NCI-H2029 (cell line): ENCODE results near the gene EBI3.
"Not testable (repeated sequence)": the region's sequence is repeated elsewhere in the genome, so short reads cannot be mapped to it uniquely, and the experiment has no call there.

Source experiments
- DNase-seq: peaks from one replicate; lab custom pipeline; 2025; lab: John Stamatoyannopoulos, UW

Gene EBI3

DNA sequence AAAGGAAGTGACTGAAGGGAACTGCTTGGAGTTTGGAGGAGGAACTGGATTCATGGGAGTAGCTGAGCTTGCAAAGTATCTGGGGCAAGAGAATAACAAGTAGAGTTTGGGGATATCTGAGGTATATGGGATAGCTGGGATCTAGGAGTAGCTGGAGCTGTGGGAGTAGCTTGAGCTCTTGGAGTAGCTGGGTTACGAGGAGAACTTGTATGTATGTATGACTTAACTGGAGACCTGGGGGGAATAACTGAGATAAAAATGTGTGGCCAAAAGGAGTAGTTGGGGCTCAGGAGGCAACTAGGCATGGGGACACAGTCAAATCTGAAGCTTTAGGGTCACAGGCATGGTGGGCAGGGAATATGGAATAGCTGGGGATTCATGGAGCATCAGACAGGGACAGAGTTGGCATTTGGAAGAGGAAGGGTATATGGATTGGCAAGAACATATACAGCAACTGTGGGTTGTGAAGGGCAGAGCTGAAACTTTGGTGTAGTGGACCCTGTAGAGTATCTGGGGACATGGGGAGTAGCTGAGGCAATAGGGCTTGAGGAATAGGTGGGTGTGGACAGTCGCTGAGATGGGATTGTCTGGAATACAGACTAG lies 28.3 kb upstream of the EBI3 start:
- no peak for DNase-seq

DNA sequence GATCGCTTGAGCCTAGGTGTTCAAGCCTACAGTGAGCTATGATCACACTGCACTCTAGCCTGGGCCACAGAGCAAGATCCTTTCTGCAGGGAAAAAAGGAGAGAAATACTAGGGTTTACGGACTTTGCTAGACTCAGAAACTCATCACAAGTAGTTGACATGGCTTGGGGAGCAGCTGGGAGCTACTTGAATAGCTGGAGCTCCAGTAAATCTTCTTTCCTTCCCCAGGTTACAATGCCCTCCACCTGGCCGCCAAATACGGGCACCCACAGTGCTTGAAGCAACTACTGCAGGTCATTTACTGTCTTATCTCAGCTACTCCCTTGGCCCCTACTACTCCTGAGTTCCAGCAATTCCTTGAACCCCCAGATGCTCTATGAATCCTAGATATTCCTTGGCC lies 27.5 kb upstream of the EBI3 start:
- no peak for DNase-seq

DNA sequence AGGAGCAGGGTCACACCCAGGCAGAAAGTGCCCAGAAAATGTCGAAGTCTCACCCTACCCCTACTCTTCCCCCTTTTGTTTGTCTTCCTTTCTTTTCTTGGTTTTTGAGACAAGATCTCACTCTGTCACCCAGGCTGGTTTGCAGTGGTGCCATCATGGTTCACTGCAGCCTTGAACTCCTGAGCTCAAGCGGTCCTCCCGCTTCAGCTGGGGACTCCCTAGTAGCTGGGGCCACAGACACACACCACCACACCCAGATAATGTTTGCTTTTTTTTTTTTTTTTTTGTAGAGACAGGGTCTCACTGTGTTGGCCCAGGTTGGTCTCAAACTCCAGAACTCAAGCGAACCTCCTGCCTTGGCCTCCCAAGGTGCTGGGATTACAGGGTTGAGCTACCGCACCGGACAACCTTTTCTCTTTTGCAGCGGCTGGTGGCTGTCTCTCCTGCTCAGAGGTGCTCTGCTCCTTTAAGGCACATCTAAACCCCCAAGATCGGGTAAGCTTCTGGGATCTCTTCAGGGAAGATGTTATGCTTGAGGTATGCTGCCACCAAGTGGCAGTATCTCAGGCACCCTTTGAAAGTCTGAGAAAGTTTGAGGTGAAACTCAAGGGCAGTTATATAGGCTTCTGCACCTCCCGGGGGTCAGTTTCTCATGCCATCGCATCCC lies 22.4 kb upstream of the EBI3 start:
- no peak for DNase-seq

DNA sequence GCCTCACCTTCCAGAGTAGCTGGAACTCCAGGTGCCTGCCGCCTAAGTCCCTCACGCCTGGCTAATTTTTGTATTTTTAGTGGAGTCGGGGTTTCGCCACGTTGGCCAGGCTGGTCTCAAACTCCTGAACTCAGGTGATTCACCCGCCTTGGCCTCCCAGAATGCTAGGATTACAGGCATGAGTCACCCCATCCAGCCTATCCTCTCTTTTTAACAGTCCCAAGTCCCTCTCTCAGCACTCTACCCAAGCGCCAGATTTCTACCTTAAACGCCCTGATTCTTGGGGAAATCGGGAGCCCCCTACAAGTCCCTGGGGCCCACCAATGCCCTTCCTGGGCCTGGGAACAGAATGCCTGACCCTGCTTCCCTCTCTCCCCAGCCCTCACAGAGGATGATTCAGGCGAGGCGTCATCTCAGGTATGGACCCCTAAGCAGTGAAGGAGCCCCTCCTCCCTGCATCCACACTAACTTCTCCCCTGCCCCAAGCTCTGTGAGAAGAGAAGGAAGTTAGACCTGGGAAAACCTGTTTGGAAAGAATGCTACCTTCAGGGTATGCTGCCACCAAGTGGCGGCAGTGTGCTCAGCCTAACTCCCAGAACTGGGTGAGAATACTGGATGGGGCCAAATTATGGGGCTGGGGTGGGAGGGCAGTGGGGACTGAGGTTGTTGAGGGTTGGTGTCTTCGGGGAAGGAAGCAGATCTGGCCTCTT lies 20.8 kb upstream of the EBI3 start:
- DNase-seq: peak; percentile 35

DNA sequence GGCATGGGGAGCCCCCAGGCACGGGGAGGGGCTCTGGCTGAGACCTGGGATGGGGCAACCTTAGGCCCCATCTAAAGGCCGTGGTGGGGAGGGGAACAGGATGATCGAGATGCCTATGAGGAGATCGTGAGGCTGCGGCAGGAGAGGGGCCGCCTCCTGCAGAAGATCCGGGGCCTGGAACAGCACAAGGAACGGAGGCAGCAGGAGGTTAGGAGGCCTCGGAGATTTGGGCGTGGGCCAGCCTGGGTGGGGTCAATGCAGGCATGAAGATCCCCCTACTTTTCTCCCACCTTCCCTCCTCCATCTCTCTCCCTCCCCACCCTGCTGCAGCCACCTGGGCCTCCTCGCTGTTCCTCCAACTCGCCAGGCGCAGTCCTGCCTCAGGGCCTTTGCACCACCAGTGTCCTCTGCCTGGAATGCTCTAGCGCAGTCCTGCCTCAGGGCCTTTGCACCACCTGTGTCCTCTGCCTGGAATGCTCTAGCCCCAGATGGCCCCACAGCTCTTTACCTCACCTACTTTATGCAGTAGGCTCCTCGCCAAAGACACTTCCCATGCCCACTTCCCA lies 19.1 kb upstream of the EBI3 start:
- DNase-seq: no peak

DNA sequence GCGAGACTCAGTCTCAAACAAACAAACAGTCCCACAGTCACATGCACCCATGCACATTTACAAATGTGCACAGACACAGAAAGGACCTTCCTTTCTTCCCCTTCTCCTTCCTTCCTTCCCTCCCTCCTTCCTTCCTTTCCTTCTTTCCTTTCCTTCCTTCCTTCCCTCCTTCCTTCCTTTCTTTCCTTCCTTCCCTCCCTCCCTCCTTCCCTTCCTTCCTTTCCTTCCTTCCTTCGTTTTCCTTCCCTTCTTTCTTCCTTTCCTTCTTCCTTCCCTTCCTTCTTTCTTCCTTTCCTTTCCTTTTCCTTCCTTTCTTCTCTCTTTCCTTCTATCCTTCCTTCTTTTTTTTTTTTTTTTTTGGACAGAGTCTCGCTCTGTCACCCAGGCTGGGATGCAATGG lies 16.2 kb upstream of the EBI3 start:
- no peak for DNase-seq

DNA sequence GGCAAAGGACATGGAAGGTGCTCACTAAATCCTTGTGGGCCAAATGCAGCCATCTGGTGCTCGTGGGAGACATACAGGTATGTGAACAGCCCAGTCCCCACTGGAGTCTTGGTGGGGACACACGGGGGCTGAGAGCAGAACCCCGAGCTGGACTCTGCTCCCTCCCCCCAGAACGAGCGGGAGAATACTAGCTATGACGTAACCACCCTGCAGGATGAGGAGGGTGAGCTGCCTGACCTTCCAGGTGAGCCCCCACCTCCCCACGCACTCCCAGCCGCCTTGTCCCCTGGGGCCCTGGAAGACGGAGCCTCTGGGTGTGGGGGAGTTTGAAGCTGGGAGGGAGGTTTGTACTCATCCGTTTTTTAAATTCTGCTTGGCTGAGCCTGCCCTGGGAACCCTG lies 13.5 kb upstream of the EBI3 start:
- no peak for DNase-seq

DNA sequence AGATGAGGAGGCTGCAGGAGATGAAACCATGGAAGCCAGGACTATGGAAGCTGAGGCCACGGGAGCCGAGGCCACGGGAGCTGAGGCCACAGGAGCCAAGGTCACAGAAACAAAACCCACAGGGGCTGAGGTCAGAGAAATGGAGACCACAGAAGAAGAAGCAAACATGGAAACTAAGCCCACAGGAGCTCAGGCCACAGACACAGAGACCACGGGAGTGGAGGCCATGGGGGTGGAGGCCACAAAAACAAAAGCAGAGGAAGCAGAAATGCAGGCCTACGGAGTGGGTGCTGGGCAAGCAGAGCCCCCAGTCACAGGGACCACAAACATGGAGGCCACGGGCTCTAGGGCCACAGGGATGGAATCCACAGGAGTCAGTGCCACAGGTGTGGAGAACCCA lies 12.5 kb upstream of the EBI3 start:
- no peak for DNase-seq

DNA sequence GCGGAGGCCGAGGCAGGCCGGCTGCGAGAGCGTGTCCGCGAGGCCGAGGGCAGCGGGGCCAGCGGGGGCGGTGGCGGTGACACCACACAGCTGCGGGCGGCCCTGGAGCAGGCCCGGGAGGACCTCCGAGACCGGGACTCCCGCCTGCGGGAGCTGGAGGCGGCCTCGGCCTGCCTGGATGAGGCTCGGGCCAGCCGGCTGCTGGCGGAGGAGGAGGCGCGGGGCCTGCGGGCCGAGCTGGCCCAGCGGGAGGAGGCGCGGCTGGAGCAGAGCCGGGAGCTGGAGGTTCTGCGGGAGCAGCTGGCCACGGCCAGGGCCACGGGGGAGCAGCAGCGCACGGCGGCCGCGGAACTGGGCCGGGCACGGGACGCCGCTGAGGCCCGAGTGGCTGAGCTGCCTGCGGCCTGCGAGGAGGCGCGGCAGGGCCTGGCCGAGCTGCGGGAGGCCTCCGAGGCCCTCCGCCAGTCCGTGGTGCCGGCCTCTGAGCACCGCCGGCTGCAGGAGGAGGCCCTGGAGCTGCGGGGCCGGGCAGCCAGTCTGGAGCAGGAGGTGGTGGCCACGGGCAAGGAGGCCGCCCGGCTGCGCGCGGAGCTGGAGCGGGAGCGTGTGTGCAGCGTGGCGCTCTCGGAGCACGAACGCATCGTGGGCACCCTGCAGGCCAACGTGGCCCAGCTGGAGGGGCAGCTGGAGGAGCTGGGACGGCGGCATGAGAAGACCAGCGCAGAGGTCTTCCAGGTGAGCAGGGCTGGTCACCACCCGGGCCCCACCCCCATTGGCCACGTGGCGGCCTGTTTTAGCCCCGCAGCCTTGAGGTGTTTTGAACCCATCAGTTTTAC lies 11.7 kb upstream of the EBI3 start:
- DNase-seq: no peak

DNA sequence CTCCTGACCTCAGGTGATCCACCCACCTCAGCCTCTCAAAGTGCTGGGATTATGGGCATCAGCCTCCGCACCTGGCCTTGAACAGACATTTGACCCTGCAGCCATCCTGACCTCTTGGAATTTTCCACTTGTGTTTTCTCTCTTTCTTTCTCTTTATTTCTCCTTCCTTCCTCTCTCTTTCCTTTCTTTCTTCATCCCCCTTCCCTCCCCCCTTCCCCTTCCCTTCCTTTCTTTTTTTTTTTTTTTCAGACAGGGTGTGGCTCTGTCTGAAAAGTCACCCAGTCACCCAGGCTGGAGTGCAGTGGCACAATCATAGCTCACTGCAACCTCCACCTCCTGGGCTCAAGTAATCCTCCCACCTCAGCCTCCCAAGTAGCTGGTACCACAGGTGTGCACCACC lies 10.8 kb upstream of the EBI3 start:
- not testable (repeated sequence) for DNase-seq

DNA sequence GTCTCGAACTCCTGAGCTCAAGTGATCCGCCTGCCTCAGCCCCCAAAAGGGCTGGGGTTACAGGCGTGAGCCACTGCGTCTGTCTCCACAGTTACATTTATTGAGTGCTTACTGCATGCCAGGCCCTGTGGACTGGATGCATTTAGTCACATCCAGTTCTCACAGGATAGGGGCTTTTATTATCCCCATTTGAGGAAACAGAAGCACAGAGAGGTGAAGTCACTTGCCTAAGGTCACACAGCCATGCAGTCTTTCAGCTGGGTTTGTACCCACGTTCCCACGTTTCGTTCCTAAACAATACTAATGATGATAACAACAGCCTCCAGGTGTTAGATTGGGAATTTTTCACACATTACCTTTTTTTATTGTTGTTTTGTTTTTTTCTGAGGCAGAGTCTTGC lies 9.1 kb upstream of the EBI3 start:
- DNase-seq: no peak

DNA sequence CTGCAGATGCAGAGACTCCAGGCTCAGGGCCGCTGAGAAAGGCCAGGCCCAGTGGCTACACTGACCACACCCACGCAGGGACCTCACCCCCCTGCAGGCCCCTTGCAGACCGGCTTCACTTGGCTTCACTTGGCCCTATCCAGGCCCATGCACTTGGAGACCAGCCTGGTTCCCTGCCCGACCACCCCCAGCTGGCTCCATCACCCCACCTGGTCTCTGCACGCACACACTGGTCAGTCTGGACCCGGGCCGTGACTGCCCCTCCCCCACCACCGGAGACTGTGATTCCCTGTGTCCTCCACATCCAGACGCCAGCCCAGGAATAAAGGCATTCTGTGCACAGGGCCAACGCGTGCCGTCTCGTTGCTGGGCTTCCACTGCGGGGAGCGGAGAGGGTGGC lies 4.9 kb upstream of the EBI3 start:
- no peak for DNase-seq

DNA sequence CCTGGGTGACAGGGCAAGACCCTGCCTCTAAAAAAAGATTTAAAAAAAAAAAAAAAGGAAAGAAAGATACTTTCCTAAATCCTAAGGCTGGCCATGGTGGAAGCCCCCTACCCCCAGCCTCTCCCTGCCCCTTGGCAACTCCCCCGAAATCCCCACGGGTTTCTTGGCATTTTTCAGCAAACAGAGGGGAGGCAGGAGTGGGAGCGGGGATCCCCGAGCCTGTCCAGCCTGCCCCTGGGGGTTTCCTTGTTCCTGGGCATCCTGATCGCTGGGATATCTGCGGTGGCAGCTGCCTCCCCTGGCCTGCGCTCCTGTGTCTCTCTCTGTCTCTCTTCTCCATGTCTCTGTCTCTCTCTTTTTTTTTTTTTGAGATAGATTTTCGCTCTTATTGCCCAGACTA lies 3.4 kb upstream of the EBI3 start:
- no peak for DNase-seq

DNA sequence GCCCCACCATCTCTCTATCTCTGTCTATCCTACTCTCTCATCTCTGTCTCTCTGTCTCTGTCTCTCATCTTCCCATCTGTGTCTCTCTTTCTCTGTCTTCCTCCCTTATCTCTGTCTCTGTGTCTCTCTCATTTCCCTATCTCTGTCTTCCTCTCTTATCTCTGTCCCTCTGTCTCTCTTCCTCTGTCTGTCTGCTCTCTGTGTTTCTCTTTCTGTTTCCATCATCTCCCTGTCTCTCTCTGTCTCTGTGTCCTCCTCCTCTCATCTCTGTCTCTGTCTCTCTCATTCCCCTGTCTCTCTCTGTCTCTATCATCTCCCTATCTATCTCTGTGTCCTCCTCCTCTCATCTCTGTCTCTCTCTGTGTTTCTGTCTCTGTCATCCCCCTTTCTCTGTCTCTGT lies 1.6 kb upstream of the EBI3 start:
- DNase-seq: no peak

DNA sequence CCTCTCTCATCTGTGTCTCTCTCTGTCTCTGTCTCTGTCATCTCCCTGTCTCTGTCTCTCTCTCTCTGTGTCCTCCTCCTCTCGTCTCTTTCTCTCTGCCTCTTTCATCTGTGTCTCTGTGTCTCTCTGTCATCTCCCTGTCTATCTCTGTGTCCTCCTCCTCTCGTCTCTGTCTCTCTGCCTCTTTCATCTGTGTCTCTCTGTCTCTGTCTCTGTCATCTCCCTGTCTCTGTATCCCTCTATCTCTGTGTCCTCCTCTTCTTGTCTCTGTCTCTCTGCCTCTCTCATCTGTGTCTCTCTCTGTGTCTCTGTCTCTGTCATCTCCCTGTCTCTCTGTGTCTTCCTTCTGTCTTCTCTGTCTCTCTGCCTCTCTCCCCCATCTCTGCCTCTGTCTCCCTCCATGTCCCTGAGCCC lies 551 bp upstream of the EBI3 start:
- no peak for DNase-seq

DNA sequence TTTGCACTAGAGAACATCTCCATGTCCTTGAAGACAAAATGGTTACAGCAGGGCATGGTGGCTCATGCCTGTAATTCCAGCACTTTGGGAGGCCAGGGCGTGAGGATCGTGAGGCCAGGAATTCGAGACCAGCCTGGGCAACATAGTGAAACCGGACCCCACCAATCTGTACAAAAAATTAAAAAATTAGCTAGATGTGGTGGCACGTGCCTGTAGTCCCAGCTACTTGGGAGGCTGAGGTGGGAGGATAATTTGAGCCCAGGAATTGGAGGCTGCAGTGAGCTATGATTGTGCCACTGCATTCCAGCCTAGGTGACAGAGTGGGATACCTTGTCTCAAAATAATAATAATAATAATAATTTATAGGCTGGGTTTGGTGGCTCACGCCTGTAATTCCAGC lies 914 bp downstream of the EBI3 start:
- DNase-seq: not testable (repeated sequence)

DNA sequence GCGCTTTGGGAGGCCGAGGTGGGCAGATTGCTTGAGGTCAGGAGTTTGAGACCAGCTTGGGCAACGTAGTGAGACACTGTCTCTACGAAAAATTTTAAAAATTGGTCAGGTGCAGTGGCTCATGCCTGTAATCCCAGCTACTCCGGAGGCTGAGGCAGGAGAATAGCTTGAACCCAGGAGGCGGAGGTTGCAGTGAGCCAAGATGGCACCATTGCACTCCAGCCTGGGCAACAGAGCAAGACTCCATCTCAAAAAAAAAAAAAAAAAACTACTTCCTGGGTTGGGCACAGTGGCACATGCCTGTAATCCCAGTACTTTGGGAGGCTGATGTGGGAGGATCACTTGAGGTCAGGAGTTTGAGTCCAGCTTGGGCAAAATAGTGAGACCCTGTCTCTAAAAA lies 2.2 kb downstream of the EBI3 start:
- not testable (repeated sequence) for DNase-seq

DNA sequence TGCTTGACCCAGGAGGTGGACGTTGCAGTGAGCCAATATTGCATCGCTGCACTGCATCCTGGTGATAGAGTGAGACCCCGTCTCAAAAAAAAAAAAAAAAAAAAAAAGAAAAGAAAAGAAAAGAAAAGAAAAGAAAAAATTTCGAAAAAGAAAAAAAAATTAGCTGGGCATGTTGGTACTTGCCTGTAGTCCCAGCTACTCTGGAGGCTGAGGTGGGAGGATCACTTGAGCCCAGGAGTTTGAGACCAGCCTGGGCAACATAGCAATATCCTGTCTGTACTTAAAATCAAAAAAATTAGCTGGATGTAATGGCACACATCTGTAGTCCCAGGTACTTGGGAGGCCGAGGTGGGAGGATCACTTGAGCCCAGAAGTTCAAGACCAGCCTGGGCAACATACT lies 2.8 kb downstream of the EBI3 start:
- not testable (repeated sequence) for DNase-seq

DNA sequence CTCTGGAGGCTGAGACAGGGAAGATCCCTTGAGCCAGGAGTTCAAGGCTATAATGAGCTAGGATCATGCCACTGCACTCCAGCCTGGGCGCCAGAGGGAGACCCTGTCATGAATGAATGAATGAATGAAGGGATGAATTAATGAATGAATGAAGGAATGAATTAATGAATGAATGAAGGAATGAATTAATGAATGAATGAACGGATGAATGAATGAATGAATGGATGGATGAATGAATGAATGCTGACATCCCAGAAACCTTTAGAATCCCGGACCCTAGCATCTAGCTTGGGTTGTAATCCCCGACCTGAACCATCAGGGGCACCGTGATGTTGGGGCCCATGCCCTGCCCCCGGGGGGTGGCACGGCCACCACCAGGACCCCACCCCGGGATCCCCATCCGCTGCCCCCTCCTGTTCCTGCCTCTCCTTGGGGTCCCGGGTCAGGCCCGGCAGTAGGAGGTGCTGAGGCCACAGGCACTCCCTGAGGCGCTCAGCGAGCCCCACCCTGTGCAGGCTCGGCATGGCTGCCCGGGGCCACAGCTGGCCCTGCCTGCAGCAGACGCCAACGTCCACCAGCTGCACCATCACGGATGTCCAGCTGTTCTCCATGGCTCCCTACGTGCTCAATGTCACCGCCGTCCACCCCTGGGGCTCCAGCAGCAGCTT lies 3.4 kb downstream of the EBI3 start:
- no peak for DNase-seq

DNA sequence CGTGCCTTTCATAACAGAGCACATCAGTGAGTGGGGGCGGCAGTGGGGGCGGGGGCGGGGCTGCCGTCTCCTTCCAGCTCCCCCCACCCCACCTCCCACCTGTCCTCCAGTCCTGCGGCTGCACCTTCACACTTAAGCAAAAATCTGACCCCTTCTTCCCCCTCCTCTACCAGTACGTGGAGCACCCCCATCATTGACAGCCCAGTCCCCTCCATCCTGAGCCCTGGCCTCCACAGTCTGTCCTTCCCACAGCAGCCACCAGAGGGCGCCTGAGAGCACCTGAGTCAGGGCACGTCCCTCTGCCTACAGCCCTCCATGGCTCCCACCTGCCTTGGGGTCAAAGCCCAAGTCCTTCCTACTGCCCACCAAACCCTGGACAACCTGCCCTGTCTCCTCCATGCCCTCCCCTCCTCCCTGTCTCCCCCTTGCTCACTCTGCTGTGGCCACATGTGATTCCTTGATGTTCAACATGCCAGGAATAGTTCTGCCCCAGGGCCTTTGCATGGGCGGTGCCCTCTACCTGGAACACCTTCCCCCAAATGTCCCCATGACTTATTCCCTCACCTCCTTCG lies 4.0 kb downstream of the EBI3 start:
- no peak for DNase-seq

DNA sequence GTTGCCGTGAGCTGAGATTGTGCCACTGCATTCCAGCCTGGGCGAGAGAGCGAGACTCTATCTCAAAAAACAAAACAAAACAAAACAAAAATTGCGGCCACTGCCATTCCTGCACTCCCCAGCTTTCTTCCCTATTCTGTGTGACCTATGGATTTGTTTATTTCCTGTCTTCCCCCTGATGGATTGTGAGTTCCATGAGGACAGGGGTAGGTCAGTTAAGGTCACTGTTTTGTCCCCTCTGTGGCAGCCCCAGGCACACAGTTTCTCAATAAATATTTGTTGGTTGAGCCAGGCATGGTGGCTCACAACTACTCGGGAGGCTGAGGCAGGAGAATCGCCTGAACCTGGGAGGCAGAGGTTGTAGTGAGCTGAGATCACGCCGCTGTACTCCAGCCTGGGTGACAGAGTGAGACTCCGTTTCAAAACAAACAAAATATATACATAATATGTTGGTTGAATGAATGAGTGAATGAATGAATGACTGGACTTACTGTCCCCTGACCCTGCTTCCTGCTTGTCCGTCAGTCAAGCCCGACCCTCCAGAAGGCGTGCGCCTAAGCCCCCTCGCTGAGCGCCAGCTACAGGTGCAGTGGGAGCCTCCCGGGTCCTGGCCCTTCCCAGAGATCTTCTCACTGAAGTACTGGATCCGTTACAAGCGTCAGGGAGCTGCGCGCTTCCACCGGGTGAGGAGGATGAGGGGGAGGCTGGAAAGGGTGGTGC lies 5.0 kb downstream of the EBI3 start:
- no peak for DNase-seq
